Kasumi-1 (cell line): Measurements from ENCODE around the gene GID8.

Source experiments
- DNase-seq, 2 experiments: peaks; one replicate each; lab custom pipeline; 2025; lab: John Stamatoyannopoulos, UW

GID8 gene

DNA sequence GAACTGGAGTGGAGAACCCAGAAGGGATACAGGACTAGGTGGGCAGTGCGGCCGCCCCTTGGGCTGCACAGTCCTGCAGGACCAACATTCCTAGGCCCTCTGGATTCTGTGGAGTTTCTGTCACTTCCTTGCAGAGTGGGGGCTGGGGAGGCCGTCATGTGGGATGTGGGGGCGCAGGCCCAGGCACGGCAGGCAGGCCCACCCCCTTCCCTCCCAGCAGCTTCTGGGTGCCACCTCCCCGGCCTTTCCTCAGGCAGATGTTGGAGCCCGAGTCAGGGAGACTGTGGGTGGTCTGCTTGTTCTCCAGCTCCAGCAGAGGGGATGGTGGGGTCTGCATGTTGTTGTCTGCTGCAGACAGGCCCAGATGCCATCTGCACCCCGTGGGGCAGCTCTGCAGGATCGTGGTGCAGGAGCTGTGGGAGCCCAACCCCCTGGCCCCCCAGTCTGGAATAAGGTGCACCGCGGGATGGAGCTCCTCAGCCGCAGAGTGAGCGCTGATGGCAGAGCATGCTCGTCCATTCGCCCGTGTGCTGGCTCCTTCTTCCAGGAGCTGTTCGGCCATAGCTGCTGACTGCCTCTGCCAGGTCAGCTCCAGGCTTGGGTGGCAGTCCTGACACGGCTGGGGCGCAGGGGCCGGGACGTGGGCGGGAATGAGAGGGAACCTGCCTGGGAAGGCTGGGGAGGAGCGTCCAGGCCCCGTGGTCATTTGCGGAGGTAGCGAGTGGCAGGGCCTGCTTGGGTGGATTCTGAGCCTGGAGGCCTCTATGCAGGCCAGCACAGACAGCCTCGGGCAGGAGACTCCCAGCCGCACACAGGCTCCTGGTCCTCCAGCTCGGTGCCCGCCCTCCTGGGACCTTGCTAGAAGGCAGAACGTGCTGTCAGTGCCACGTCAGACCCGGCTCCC is 32.6 kb downstream of the GID8 start:
- DNase-seq = no peak

DNA sequence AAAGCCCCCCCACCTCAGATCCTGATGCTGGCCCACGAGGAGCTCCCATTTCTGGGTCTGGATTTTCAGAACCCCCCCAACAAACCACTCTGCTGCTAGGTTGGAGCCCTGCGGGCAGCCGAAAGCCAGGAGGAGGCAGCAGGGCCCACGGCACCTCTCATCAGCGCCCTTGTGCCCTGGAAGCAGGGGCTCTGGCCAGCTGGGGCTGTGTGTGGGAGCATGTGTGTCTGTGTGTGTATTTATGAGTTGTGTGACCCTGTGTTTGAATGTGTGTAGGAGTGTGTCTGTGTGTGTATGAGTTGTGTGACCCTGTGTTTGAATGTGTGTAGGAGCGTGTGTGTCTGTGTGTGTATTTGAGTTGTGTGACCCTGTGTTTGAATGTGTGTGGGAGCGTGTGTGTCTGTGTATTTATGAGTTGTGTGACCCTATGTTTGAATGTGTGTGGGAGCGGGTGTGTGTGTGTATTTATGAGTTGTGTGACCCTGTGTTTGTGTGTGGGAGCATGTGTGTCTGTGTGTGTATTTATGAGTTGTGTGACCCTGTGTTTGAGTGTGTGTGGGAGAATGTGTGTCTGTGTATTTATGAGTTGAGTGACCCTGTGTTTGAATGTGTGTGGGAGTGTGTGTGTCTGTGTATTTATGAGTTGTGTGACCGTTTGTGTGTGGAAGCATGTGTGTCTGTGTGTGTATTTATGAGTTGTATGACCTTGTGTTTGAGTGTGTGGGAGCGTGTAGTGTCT is 33.4 kb downstream of the GID8 start:
- no peak for DNase-seq

DNA sequence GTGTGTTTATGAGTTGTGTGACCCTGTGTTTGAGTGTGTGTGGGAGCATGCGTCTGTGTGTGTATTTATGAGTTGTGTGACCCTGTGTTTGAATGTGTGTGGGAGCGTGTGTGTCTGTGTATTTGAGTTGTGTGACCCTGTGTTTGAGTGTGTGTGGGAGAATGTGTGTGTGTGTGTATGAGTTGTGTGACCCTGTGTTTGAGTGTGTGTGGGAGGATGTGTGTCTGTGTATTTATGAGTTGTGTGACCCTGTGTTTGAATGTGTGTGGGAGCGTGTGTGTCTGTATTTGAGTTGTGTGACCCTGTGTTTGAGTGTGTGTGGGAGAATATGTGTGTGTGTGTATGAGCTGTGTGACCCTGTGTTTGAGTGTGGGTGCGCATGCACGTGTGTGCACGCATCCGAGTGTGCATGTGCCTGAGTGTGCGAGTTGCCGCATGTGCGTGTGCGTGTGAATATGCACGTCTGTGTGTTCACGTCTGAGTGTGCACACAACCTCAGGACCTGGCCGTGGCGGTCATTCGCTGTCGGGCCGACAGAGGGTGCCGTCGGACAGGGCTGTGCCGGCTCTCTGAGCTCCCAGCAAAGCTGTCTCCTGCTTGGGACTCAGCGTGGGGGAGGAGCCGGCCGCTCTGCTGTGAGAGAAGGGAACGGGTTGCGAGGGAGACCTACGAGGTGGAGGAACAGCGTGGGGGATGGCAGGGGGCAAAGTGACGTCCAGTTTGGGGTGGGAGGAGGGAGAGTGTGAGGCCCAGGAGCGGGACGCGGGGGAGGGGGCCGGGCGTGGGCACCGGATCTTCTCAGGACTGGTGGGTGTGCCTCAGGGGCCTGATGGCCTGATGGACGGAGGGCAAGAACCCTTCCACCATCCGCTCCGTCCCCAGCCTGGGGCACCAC is 34.2 kb downstream of the GID8 start:
- DNase-seq = peak; percentile 86 to 89

GRCh38 chr20:62972845-62973745 is 35.1 kb downstream of the GID8 start:
- DNase-seq = no peak

- DNase-seq = no peak
Measured at GRCh38 chr20:62975251-62975760, 37.4 kb downstream of the GID8 start.

- no peak for DNase-seq
Measured at GRCh38 chr20:62975812-62976508, 38.0 kb downstream of the GID8 start.

DNA sequence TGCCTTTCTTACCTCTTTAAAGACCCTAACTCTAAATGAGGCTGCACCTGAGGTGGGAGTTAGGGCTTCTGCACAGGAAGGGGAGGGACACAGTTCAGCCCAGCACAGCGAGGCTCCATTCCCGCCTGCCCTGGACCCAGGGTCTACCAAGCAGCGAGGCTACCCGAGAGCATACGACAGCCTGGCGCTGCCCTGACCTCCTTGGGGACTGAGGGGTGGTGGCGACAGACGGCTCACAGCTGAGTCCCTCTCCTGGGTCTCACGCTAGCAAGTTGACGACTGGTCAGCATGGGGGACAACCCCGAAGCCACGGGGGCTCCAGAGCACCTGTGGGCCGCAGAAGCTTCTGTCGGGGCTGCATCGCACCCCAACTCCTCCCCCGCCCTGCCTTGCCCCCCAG is 38.9 kb downstream of the GID8 start:
- DNase-seq = no peak

- no peak for DNase-seq
Measured at GRCh38 chr20:62977613-62978560, 39.9 kb downstream of the GID8 start.

DNA sequence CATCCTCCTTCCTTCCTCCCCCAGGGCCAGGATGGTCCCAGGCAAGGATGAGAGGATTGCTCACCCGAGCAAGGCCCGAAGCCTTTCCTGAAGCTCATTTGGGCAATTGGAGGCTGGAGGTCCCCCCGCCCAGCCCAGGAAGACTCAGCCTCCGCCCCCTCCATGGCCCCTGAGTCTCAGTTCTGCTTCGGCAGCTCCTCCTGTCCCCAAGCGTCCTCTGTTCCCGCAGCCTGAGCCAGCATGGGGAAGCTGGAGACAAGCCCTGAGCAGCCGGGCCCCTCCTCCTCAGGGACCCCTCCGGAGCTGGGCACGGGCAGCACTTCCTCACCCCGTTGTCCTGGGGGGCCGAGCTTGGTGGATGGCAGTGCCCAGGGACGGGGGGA is 40.6 kb downstream of the GID8 start:
- peak; percentile 9 to 26 for DNase-seq

- DNase-seq = no peak
Measured at GRCh38 chr20:62979310-62979709, 41.4 kb downstream of the GID8 start.

- no peak for DNase-seq
Measured at GRCh38 chr20:62979876-62980373, 42.0 kb downstream of the GID8 start.

GRCh38 chr20:62980380-62980960 is 42.5 kb downstream of the GID8 start:
- no peak for DNase-seq

GRCh38 chr20:62980970-62981369 is 43.0 kb downstream of the GID8 start:
- peak in 1 of 2 experiments; percentile 13 for DNase-seq

DNA sequence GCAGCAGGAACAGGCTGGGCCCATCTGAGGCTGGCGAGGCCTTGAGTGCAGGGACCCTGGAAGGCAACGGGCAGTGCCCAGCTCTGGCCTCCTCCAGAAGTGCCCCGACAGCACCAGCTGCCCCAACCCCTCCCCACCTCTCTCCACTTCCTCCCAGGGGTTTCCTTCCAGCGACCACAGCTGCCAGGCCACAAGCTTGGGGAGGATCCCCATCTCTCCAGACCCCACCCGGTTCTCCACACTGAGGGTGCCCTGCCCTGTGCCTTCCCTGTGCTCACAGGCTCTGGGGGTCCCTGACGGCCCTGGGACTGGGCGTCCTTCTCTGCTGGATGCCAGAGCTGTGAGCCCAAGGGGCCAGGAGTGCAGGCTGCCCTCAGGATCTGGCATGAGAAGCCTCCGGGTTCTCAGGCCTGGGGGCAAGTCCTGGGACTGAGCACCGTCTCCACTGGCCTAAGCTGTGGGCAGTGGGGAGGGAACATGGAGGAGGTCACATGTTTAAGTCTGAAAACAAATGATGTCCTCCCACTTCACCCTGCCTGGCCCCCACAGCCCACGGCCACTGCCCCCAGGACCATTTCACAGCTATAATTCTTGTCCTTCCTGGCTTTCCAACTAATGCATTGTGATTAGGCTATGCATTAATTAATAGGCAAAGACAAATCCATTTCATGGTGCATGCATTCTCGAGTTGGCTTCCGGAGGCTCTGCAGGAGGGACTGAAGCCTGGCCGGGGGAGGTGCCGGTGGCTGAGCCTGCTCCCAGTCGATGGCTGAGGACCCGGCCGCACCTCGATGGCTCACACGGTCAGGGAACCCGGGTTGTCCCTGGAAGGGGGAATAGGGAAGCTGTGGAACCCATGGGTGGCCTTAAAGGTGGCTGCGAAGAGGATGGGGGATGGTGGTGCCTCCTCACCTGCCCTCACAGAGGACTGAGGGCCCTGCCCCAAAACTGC is 44.5 kb downstream of the GID8 start:
- peak in 1 of 2 experiments; percentile 22 for DNase-seq

DNA sequence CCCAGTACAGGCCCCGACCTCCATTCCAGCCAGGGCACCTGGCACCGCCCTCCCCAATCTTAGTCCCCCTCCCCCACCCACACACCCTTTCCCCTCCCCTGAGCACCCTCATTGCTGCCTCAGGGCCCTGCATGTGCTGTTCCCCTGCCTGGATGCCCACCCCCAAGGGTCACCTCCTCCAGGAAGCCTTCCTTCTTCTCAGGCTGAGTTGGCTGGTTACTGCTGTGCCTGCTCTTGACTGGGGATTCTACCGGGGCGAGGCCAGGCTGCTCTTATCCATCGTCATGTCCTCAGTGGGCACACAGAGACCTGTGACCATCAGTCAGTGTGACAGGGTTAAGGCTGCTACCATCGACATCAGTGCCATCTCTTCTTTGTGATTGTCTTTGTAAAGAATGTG is 45.3 kb downstream of the GID8 start:
- DNase-seq = no peak

DNA sequence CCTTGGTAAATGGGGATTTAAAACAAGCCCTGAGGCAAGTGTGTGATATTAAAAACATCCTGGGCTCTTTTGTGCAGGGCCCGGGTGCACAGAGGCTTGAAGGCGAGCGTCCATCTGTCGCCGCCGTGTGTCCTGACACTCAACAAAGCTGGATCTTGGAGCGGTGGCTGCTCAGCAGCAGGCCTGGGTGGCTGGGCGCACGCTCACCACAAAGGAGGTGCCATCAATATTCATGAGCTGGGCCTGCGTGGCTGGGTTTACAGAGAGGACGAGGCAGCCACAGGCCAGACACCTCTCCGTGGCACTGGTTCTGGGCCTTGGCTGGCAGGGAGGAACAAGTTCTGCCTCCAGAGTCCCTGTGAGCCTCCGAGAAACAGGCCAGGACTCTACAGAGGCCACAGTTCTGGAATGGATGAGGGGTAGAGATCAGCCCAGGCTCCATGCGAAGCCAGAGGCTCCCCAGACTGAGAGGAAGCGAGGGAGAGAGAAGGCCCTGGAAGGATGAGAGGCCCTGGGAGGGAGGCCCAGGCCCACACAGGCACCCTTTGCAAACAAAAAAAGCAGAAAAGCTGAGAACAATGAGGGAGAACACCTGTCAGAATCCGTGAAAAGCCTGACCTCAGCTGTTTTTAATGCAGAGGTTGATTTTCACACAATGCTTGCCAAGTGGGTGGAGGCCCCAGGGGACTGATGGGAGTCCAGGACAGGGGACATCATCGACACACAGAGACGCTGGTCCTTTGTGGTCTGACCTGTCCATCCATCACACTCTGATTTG is 46.9 kb downstream of the GID8 start:
- no peak for DNase-seq

GRCh38 chr20:62985444-62985778 is 47.5 kb downstream of the GID8 start:
- DNase-seq = no peak
